ENCODE data around the gene ADGRD2.

Gene ADGRD2

GRCh38 chr9:124428751-124429529 is 21.3 kb upstream of the ADGRD2 start:
- H3K9me2 ChIP-seq (replicated peaks; ENCODE audit: control insufficient read depth, low read length): no peaks in the 10 kb centered on the region
- H4K20me1 ChIP-seq (ENCODE audit: control insufficient read depth, insufficient read depth, low read depth, low read length): no peaks in the 10 kb centered on the region
- H3K4me1 ChIP-seq (ENCODE audit: control insufficient read depth, low read length): no peaks in the 10 kb centered on the region
- H3K27ac ChIP-seq (ENCODE audit: low read depth, low read length): no peak overlapping the region
- H3K4me2 ChIP-seq (ENCODE audit: low read length): no peak overlapping the region
- no peaks in the 10 kb centered on the region for H3K9me3 ChIP-seq (ENCODE audit: control insufficient read depth, insufficient read depth, low read length)
- H3K79me2 ChIP-seq (ENCODE audit: control insufficient read depth, low read length): no peaks in the 10 kb centered on the region
- no peak overlapping the region for H3K4me3 ChIP-seq (ENCODE audit: low read length)
- no peaks in the 10 kb centered on the region for H3K27me3 ChIP-seq (ENCODE audit: control insufficient read depth, low read length)
- H3F3A ChIP-seq (ENCODE audit: control insufficient read depth, insufficient read depth): no peaks in the 10 kb centered on the region
- no peaks in the 10 kb centered on the region for H3K36me3 ChIP-seq (ENCODE audit: control insufficient read depth, low read length)
- TF ChIP-seq EZH2phosphoT487 (IDR thresholded peaks at IDR 0.05; ENCODE audit: borderline replicate concordance, low read length): no peak
- no peak for TF ChIP-seq CTCF (IDR thresholded peaks at IDR 0.05; ENCODE audit: low read depth, low read length, poor library complexity, severe bottlenecking)

- TF ChIP-seq EZH2phosphoT487 (IDR thresholded peaks at IDR 0.05; ENCODE audit: borderline replicate concordance, low read length) (no peak), CTCF (IDR thresholded peaks at IDR 0.05; ENCODE audit: low read depth, low read length, poor library complexity, severe bottlenecking) (no peak)
- H3K9me3 ChIP-seq (ENCODE audit: control insufficient read depth, insufficient read depth, low read length): no peaks in the 10 kb centered on the region
- H3K27ac ChIP-seq (ENCODE audit: low read depth, low read length): no peak overlapping the region
- no peaks in the 10 kb centered on the region for H3K9me2 ChIP-seq (replicated peaks; ENCODE audit: control insufficient read depth, low read length)
- H3K4me2 ChIP-seq (ENCODE audit: low read length): no peak overlapping the region
- no peaks in the 10 kb centered on the region for H3K79me2 ChIP-seq (ENCODE audit: control insufficient read depth, low read length)
- H3K4me3 ChIP-seq (ENCODE audit: low read length): no peak overlapping the region
- H3K4me1 ChIP-seq (ENCODE audit: control insufficient read depth, low read length): no peaks in the 10 kb centered on the region
- no peaks in the 10 kb centered on the region for H4K20me1 ChIP-seq (ENCODE audit: control insufficient read depth, insufficient read depth, low read depth, low read length)
- no peaks in the 10 kb centered on the region for H3K27me3 ChIP-seq (ENCODE audit: control insufficient read depth, low read length)
- no peaks in the 10 kb centered on the region for H3K36me3 ChIP-seq (ENCODE audit: control insufficient read depth, low read length)
- H3F3A ChIP-seq (ENCODE audit: control insufficient read depth, insufficient read depth): no peaks in the 10 kb centered on the region
Observed at GRCh38 chr9:124429530-124429867, 20.8 kb upstream of the ADGRD2 start.

GRCh38 chr9:124436320-124436719 is 13.9 kb upstream of the ADGRD2 start:
- TF ChIP-seq EZH2phosphoT487 (IDR thresholded peaks at IDR 0.05; ENCODE audit: borderline replicate concordance, low read length) (no peak), CTCF (IDR thresholded peaks at IDR 0.05; ENCODE audit: low read depth, low read length, poor library complexity, severe bottlenecking) (no peak)
- Histone ChIP-seq H3K27ac (ENCODE audit: low read depth, low read length) (no peak overlapping the region), H3F3A (ENCODE audit: control insufficient read depth, insufficient read depth) (no peaks in the 10 kb centered on the region), H3K4me3 (ENCODE audit: low read length) (no peak overlapping the region), H3K9me3 (ENCODE audit: control insufficient read depth, insufficient read depth, low read length) (no peaks in the 10 kb centered on the region), H3K36me3 (ENCODE audit: control insufficient read depth, low read length) (no peaks in the 10 kb centered on the region), H3K27me3 (ENCODE audit: control insufficient read depth, low read length) (no peaks in the 10 kb centered on the region), H4K20me1 (ENCODE audit: control insufficient read depth, insufficient read depth, low read depth, low read length) (no peaks in the 10 kb centered on the region), H3K4me2 (ENCODE audit: low read length) (no peak overlapping the region), H3K79me2 (ENCODE audit: control insufficient read depth, low read length) (no peaks in the 10 kb centered on the region), H3K4me1 (ENCODE audit: control insufficient read depth, low read length) (peaks cover 6% of the 10 kb centered on the region), H3K9me2 (replicated peaks; ENCODE audit: control insufficient read depth, low read length) (no peaks in the 10 kb centered on the region)

All from DOHH2 (cell line).